Ascending aorta (tissue), 2 donors: ENCODE measurements around the gene ZNF423. TPM values are rescaled to one million over a fixed set of nuclear protein-coding genes. Genes with fewer than 3 reads are reported as not detected.

Source experiments
- DNase-seq, 2 donors: peaks; one replicate each; pipeline ENCODE4 v3.0.0-alpha.2; 2019; ENCODE audit warnings: low spot score in 2 of 2
- H3K27ac ChIP-seq, 2 donors: fragments of 200-600 bp; sonication (generic); one replicate each; pipeline ENCODE4 v1.5.1; 2016 to 2017; ENCODE audit warnings: mild to moderate bottlenecking in 1 of 2
- H3K27me3 ChIP-seq: fragments of 200-600 bp; sonication (generic); one replicate; pipeline ENCODE4 v1.5.1; 2017
- H3K36me3 ChIP-seq, 2 donors: fragments of 200-600 bp; sonication (generic); one replicate each; pipeline ENCODE4 v1.5.1; 2016
- H3K4me1 ChIP-seq, 2 donors: fragments of 200-600 bp; sonication (generic); one replicate each; pipeline ENCODE4 v1.5.1; 2016 to 2017; ENCODE audit warnings: mild to moderate bottlenecking in 1 of 2
- H3K4me3 ChIP-seq, 2 donors: fragments of 200-600 bp; sonication (generic); one replicate each; pipeline ENCODE4 v1.5.1; 2016 to 2017; ENCODE audit warnings: mild to moderate bottlenecking in 1 of 2
- H3K9me3 ChIP-seq, 2 donors: fragments of 200-600 bp; sonication (generic); one replicate each; pipeline ENCODE4 v1.5.1; 2016
- CTCF ChIP-seq, 3 experiments: fragments of 200-600 bp in 2 of 3; fragments of 450-650 bp in 1 of 3; sonication (generic) in 2 of 3; IDR thresholded peaks; one replicate each; pipeline ENCODE4 v1.5.1; 2016 to 2019; ENCODE audit warnings: antibody characterized with exemption in 3 of 3, mild to moderate bottlenecking in 1 of 3, moderate library complexity in 1 of 3
- intact Hi-C: fragments of 100-400 bp; cut with DNase I; formaldehyde crosslinking; loops from one replicate; pipeline ENCODE4 v1.15.1; 2023
- total RNA-seq: library from RNA; depleted of rRNA; stranded (reverse); fragments of >200 nt; gene quantifications from one replicate; pipeline ENCODE4 v1.1.0, GENCODE V29; 2016

ZNF423 gene
- total RNA-seq, 1 donor from 2014 or later = 42.9 TPM

- DNase-seq = peak in 1 of 2 donors; percentile 24
- H3K9me3 ChIP-seq = no peaks in the 10 kb centered on the region
- H3K4me3 ChIP-seq = no peak overlapping the region
- H3K27me3 ChIP-seq = no peaks in the 10 kb centered on the region
- no peak for TF ChIP-seq CTCF (IDR thresholded peaks at IDR 0.05)
- intact Hi-C loops = loop anchor here (5.0 kb wide), 1 partner anchor 272 kb away; no protein-coding TSS in a partner anchor
- H3K4me1 ChIP-seq = peaks cover 0 to 4% of the 10 kb centered on the region in 2 donors
- no peak overlapping the region for H3K27ac ChIP-seq
- no peaks in the 10 kb centered on the region for H3K36me3 ChIP-seq
Measured at GRCh38 chr16:49605536-49606254, 250.2 kb downstream of the ZNF423 start.

GRCh38 chr16:49604602-49605001 lies 251.3 kb downstream of the ZNF423 start:
- H3K27me3 ChIP-seq = no peaks in the 10 kb centered on the region
- no peaks in the 10 kb centered on the region for H3K36me3 ChIP-seq
- no peak overlapping the region for H3K4me3 ChIP-seq
- peaks cover 0 to 4% of the 10 kb centered on the region in 2 donors for H3K4me1 ChIP-seq
- H3K27ac ChIP-seq = no peak overlapping the region
- intact Hi-C loops = loop anchor here (5.0 kb wide), 1 partner anchor 273 kb away; no protein-coding TSS in a partner anchor
- DNase-seq = peak in 1 of 2 donors; percentile 43
- no peaks in the 10 kb centered on the region for H3K9me3 ChIP-seq
- TF ChIP-seq CTCF (IDR thresholded peaks at IDR 0.05) = no peak

- no peak overlapping the region for H3K4me3 ChIP-seq
- no peaks in the 10 kb centered on the region for H3K9me3 ChIP-seq
- intact Hi-C loops = no loop called here
- no peak overlapping the region for H3K27ac ChIP-seq
- TF ChIP-seq CTCF (IDR thresholded peaks at IDR 0.05) = no peak
- no peaks in the 10 kb centered on the region for H3K27me3 ChIP-seq
- H3K4me1 ChIP-seq = peaks cover 0 to 4% of the 10 kb centered on the region in 2 donors
- no peaks in the 10 kb centered on the region for H3K36me3 ChIP-seq
- peak in 1 of 2 donors; percentile 54 for DNase-seq
Measured at GRCh38 chr16:49603956-49604355, 252.0 kb downstream of the ZNF423 start.

- intact Hi-C loops = no loop called here
- H3K27ac ChIP-seq = no peak overlapping the region
Measured at GRCh38 chr16:49602976-49603310, 253.0 kb downstream of the ZNF423 start.

GRCh38 chr16:49602201-49602975 lies 253.5 kb downstream of the ZNF423 start:
- intact Hi-C loops = no loop called here
- peak in 1 of 2 donors; percentile 64 for DNase-seq
- H3K36me3 ChIP-seq = no peaks in the 10 kb centered on the region
- H3K9me3 ChIP-seq = no peaks in the 10 kb centered on the region
- peaks cover 0 to 4% of the 10 kb centered on the region in 2 donors for H3K4me1 ChIP-seq
- peak overlapping the region in 1 of 2 donors; percentile 37 for H3K27ac ChIP-seq
- H3K4me3 ChIP-seq = no peak overlapping the region
- TF ChIP-seq CTCF (IDR thresholded peaks at IDR 0.05) = no peak
- no peaks in the 10 kb centered on the region for H3K27me3 ChIP-seq

More at GRCh38 chr16:49602976-49603310, 253.0 kb downstream of the ZNF423 start:
- H3K9me3 ChIP-seq = no peaks in the 10 kb centered on the region
- H3K36me3 ChIP-seq = no peaks in the 10 kb centered on the region
- peak in 1 of 2 donors; percentile 13 for DNase-seq
- no peak for TF ChIP-seq CTCF (IDR thresholded peaks at IDR 0.05)
- H3K4me1 ChIP-seq = peaks cover 0 to 4% of the 10 kb centered on the region in 2 donors
- H3K4me3 ChIP-seq = no peak overlapping the region
- no peaks in the 10 kb centered on the region for H3K27me3 ChIP-seq
